ENCODE measurements around the gene PYCR2. TPM values are rescaled to one million over a fixed set of nuclear protein-coding genes. Genes with fewer than 3 reads are reported as not detected.

PYCR2 gene
- total RNA-seq, 1 experiment from 2014 or later: 74.4 TPM

DNA sequence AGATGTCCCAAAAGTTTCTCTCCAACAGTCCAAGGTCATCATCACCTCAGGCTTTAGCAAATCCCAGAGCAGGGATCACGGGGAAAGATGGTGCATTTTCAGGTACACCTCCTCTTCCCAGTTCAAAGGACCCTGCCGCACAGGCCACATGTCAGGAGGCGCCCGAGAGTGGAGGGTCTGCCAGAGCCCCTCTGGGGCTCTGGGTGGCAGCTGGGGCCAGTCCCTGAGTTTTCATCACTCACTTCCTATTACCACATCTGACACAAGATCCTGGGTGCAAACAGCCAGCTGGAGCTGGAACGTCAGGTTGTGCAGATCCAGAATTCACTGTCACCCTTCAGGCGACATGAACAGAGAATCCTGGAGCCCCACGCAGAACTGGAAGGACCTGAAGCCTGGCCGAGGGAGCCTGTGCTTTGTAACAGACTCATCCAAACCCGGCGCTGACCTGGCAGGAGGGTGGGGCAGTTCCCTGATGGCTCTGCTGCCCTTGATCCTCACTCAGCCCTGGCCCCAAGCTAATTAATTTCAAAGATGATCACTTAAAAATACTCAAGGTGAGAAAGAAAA is 50.7 kb downstream of the PYCR2 start:
- intact Hi-C loops (cut with micrococcal nuclease; ENCODE audit: unreplicated experiment): no loop called here
- Histone ChIP-seq H3K4me3 (ENCODE audit: low read depth in 2 of 2, low read length in 2 of 2) (no peak overlapping the region), H3K27ac (ENCODE audit: low read length) (no peak overlapping the region), H3K9me3 (ENCODE audit: control insufficient read depth, insufficient read depth, low read depth, low read length) (no peaks in the 10 kb centered on the region), H3K36me3 (ENCODE audit: control insufficient read depth, insufficient read depth, low read length) (no peaks in the 10 kb centered on the region), H3K27me3 (ENCODE audit: control insufficient read depth, insufficient read depth, low read length) (no peaks in the 10 kb centered on the region), H3K4me1 (ENCODE audit: control insufficient read depth, insufficient read depth, low read length) (peaks cover 20% of the 10 kb centered on the region)
- CTCF ChIA-PET: no interaction called here
- DNase-seq (ENCODE audit: low read depth, low spot score) (no peak), ATAC-seq (no peak)
- TF ChIP-seq, protein P1, sequence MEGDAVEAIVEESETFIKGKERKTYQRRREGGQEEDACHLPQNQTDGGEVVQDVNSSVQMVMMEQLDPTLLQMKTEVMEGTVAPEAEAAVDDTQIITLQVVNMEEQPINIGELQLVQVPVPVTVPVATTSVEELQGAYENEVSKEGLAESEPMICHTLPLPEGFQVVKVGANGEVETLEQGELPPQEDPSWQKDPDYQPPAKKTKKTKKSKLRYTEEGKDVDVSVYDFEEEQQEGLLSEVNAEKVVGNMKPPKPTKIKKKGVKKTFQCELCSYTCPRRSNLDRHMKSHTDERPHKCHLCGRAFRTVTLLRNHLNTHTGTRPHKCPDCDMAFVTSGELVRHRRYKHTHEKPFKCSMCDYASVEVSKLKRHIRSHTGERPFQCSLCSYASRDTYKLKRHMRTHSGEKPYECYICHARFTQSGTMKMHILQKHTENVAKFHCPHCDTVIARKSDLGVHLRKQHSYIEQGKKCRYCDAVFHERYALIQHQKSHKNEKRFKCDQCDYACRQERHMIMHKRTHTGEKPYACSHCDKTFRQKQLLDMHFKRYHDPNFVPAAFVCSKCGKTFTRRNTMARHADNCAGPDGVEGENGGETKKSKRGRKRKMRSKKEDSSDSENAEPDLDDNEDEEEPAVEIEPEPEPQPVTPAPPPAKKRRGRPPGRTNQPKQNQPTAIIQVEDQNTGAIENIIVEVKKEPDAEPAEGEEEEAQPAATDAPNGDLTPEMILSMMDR (IDR thresholded peaks at IDR 0.05): no peak
- TF ChIP-seq, protein P2, sequence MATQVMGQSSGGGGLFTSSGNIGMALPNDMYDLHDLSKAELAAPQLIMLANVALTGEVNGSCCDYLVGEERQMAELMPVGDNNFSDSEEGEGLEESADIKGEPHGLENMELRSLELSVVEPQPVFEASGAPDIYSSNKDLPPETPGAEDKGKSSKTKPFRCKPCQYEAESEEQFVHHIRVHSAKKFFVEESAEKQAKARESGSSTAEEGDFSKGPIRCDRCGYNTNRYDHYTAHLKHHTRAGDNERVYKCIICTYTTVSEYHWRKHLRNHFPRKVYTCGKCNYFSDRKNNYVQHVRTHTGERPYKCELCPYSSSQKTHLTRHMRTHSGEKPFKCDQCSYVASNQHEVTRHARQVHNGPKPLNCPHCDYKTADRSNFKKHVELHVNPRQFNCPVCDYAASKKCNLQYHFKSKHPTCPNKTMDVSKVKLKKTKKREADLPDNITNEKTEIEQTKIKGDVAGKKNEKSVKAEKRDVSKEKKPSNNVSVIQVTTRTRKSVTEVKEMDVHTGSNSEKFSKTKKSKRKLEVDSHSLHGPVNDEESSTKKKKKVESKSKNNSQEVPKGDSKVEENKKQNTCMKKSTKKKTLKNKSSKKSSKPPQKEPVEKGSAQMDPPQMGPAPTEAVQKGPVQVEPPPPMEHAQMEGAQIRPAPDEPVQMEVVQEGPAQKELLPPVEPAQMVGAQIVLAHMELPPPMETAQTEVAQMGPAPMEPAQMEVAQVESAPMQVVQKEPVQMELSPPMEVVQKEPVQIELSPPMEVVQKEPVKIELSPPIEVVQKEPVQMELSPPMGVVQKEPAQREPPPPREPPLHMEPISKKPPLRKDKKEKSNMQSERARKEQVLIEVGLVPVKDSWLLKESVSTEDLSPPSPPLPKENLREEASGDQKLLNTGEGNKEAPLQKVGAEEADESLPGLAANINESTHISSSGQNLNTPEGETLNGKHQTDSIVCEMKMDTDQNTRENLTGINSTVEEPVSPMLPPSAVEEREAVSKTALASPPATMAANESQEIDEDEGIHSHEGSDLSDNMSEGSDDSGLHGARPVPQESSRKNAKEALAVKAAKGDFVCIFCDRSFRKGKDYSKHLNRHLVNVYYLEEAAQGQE (IDR thresholded peaks at IDR 0.05; ENCODE audit: insufficient read depth in 1 of 2, low read depth in 2 of 2, low read length in 1 of 2): no peak
- TF ChIP-seq POLR2AphosphoS5 (IDR thresholded peaks at IDR 0.05; ENCODE audit: low read depth, low read length) (no peak), SIN3A (IDR thresholded peaks at IDR 0.05; ENCODE audit: borderline replicate concordance, insufficient read depth, low read depth, low read length) (no peak), TCF7L2 (IDR thresholded peaks at IDR 0.05; ENCODE audit: low read depth, low read length) (no peak)
- POLR2A ChIA-PET: interaction anchor here (0.5 kb wide), 1 partner anchor 110 kb away, joined by 3 read pairs; no protein-coding TSS in a partner anchor
- no TSS peak for BruUV-seq (replicated peaks)
- in situ Hi-C loops (cut with HindIII; ENCODE audit: low pct_unique_long_range_greater_than_20kb, low sequenced_read_pairs): no loop called here

DNA sequence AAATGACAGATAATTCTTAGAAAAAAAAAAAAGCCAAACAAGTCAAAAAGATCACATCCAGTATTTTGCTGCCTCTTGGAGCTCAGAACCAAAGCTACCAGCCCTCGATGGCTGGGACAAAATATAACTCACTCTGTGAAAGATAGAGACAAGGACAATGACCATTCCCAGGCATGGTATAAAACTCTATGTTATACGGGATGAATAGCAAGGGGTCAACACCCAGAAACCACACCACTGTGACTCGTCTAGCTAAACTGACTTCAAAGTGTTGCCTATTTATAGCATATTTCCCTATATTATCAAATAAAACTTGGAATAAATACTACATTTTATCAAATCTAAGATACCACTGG is 52.0 kb downstream of the PYCR2 start:
- TF ChIP-seq SIN3A (IDR thresholded peaks at IDR 0.05; ENCODE audit: borderline replicate concordance, insufficient read depth, low read depth, low read length) (no peak), POLR2AphosphoS5 (IDR thresholded peaks at IDR 0.05; ENCODE audit: low read depth, low read length) (no peak), TCF7L2 (IDR thresholded peaks at IDR 0.05; ENCODE audit: low read depth, low read length) (no peak)
- TF ChIP-seq, protein P1 (IDR thresholded peaks at IDR 0.05): no peak
- TF ChIP-seq, protein P2 (IDR thresholded peaks at IDR 0.05; ENCODE audit: insufficient read depth in 1 of 2, low read depth in 2 of 2, low read length in 1 of 2): no peak
- no peak overlapping the region for H3K4me3 ChIP-seq (ENCODE audit: low read depth in 2 of 2, low read length in 2 of 2)
- no peak overlapping the region for H3K27ac ChIP-seq (ENCODE audit: low read length)
- no peak for ATAC-seq
- peaks cover 14% of the 10 kb centered on the region for H3K4me1 ChIP-seq (ENCODE audit: control insufficient read depth, insufficient read depth, low read length)
- no TSS peak for BruUV-seq (replicated peaks)
- H3K9me3 ChIP-seq (ENCODE audit: control insufficient read depth, insufficient read depth, low read depth, low read length): no peaks in the 10 kb centered on the region
- POLR2A ChIA-PET: interaction anchor here (0.7 kb wide), 1 partner anchor 10 kb away, joined by 5 read pairs; the partner anchor contains the start of gene TMEM63A
- H3K27me3 ChIP-seq (ENCODE audit: control insufficient read depth, insufficient read depth, low read length): no peaks in the 10 kb centered on the region
- no peak for DNase-seq (ENCODE audit: low read depth, low spot score)
- no peaks in the 10 kb centered on the region for H3K36me3 ChIP-seq (ENCODE audit: control insufficient read depth, insufficient read depth, low read length)
- CTCF ChIA-PET: interaction anchor here (0.6 to 0.7 kb wide), 2 partner anchors 60 to 209 kb away, joined by 6 to 9 read pairs; no protein-coding TSS in a partner anchor
- in situ Hi-C loops (cut with HindIII; ENCODE audit: low pct_unique_long_range_greater_than_20kb, low sequenced_read_pairs): no loop called here
- intact Hi-C loops (cut with micrococcal nuclease; ENCODE audit: unreplicated experiment): no loop called here

All from Panc1 (cell line).